Testis (tissue), 2 donors: ENCODE measurements around the gene MOV10L1.

ENCODE experiments used
- CTCF ChIP-seq, 3 experiments: fragments of 450-650 bp in 2 of 3; fragments of 200-600 bp in 1 of 3; sonication (generic) in 1 of 3; IDR thresholded peaks; one replicate each; pipeline ENCODE4 v1.5.1; 2016 to 2019; ENCODE audit warnings: antibody characterized with exemption in 3 of 3, mild to moderate bottlenecking in 2 of 3, moderate library complexity in 1 of 3
- POLR2A ChIP-seq: fragments of 450-650 bp; IDR thresholded peaks from one replicate; pipeline ENCODE4 v1.6.1; 2017; ENCODE audit warnings: antibody characterized with exemption, mild to moderate bottlenecking, moderate library complexity

GRCh38 chr22:50199829-50200460 is 110.1 kb downstream of the MOV10L1 start:
- no peak for TF ChIP-seq CTCF (IDR thresholded peaks at IDR 0.05)
- TF ChIP-seq POLR2A, result no peak
